NB4 (cell line): ENCODE measurements around the gene NPR3.

Experiments
- POLR2A ChIP-seq: IDR thresholded peaks from 2 replicates; pipeline ENCODE4 v1.6.1; 2011; ENCODE audit warnings: mild to moderate bottlenecking; ENCODE audit not compliant: insufficient read length; ENCODE audit errors: extremely low read depth
- TF ChIP-seq, protein P1 (sequence below): IDR thresholded peaks from 2 replicates; pipeline ENCODE4 v1.6.1; 2011; ENCODE audit warnings: low read depth, low read length

GRCh38 chr5:32805971-32806638 lies 95.0 kb downstream of the NPR3 start:
- TF ChIP-seq POLR2A: no peak
- TF ChIP-seq, protein P1, sequence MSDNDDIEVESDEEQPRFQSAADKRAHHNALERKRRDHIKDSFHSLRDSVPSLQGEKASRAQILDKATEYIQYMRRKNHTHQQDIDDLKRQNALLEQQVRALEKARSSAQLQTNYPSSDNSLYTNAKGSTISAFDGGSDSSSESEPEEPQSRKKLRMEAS: no peak
